Vagina (tissue), 2 donors: Measurements from ENCODE around the gene PCDHGA1. TPM values are rescaled to one million over a fixed set of nuclear protein-coding genes. Genes with fewer than 3 reads are reported as not detected.
"Not testable (repeated sequence)": the region's sequence is repeated elsewhere in the genome, so short reads cannot be mapped to it uniquely, and the experiment has no call there.

Experiments used
- DNase-seq, 2 donors: peaks; one replicate each; pipeline ENCODE4 v3.0.0-alpha.2; 2017; ENCODE audit errors: extremely low spot score in 2 of 2
- H3K27ac ChIP-seq: fragments of 200-600 bp; sonication (generic); one replicate; pipeline ENCODE4 v1.5.1; 2019
- H3K27me3 ChIP-seq: fragments of 200-600 bp; sonication (generic); one replicate; pipeline ENCODE4 v1.5.1; 2019
- H3K36me3 ChIP-seq, 2 donors: fragments of 200-600 bp; sonication (generic); one replicate each; pipeline ENCODE4 v1.5.1; 2017 to 2019
- H3K4me1 ChIP-seq: fragments of 200-600 bp; sonication (generic); one replicate; pipeline ENCODE4 v1.5.1; 2019
- H3K4me3 ChIP-seq, 2 donors: fragments of 200-600 bp; sonication (generic); 1 replicate in 1 of 2; 2 replicates in 1 of 2; pipeline ENCODE4 v1.5.1; 2016 to 2019
- H3K9me3 ChIP-seq: fragments of 200-600 bp; sonication (generic); one replicate; pipeline ENCODE4 v1.5.1; 2019
- CTCF ChIP-seq, 3 experiments: fragments of 450-650 bp in 2 of 3; fragments of 200-600 bp in 1 of 3; sonication (generic) in 1 of 3; IDR thresholded peaks; one replicate each; pipeline ENCODE4 v1.5.1; 2017 to 2019; ENCODE audit warnings: antibody characterized with exemption in 3 of 3, mild to moderate bottlenecking in 2 of 3, moderate library complexity in 2 of 3
- POLR2A ChIP-seq, 2 donors: fragments of 450-650 bp; IDR thresholded peaks; one replicate each; pipeline ENCODE4 v1.6.1; 2017; ENCODE audit warnings: antibody characterized with exemption in 2 of 2, mild to moderate bottlenecking in 2 of 2, moderate library complexity in 2 of 2
- POLR2AphosphoS5 ChIP-seq, 2 donors: sonication (generic); formaldehyde crosslinking; IDR thresholded peaks; one replicate each; pipeline ENCODE4 v1.9.0; 2017; ENCODE audit warnings: antibody characterized with exemption in 2 of 2, mild to moderate bottlenecking in 2 of 2, low read depth in 1 of 2; ENCODE audit not compliant: insufficient read depth in 1 of 2
- intact Hi-C: fragments of 100-400 bp; cut with DNase I; formaldehyde crosslinking; loops from one replicate; pipeline ENCODE4 v1.15.1; 2023
- total RNA-seq: library from RNA; depleted of rRNA; stranded (reverse); fragments of >200 nt; gene quantifications from one replicate; pipeline ENCODE4 v1.2.3, GENCODE V29; 2016

Gene PCDHGA1
- total RNA-seq, 1 donor from 2014 or later = not detected

- H3K4me1 ChIP-seq = no peaks in the 10 kb centered on the region
- peaks cover 0 to 6% of the 10 kb centered on the region in 2 donors for H3K36me3 ChIP-seq
- intact Hi-C loops = no loop called here
- H3K27ac ChIP-seq = no peak overlapping the region
- DNase-seq = no peak
- peaks cover 61% of the 10 kb centered on the region for H3K9me3 ChIP-seq
- TF ChIP-seq POLR2AphosphoS5 (IDR thresholded peaks at IDR 0.05; ENCODE audit: insufficient read depth in 1 of 2, low read depth in 1 of 2) (no peak), POLR2A (IDR thresholded peaks at IDR 0.05) (no peak), CTCF (IDR thresholded peaks at IDR 0.05) (no peak)
- no peaks in the 10 kb centered on the region for H3K27me3 ChIP-seq
- peak overlapping the region in 1 of 2 donors; percentile 10 for H3K4me3 ChIP-seq
Observed at GRCh38 chr5:141384471-141385267, 54.4 kb downstream of the PCDHGA1 start.

DNA sequence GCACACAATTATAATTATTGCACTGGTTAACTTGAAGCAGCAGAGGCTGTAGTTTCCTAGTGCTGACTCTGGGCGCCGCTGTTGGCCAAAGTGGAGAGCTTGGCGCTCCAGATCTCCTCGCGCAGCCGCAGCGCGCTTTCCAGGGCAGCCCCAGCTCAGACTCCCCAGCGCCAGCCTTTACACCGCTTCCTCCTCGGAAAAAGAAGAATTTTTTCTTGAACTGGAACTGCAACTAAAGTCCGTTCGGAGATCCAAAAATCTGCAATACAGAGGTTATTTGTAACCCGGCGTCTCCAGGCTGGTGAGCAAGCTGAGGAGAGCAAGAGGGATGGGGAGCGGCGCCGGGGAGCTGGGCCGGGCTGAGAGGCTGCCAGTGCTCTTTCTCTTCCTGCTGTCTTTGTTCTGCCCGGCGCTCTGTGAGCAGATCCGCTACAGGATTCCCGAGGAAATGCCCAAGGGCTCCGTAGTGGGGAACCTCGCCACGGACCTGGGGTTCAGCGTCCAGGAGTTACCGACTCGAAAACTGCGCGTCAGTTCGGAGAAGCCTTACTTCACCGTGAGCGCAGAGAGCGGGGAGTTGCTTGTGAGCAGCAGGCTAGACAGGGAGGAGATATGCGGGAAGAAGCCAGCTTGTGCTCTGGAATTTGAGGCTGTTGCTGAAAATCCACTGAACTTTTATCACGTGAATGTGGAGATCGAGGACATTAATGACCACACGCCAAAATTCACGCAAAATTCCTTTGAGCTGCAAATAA lies 57.4 kb downstream of the PCDHGA1 start, which contains the start of gene PCDHGB4:
PCDHGB4 (plus strand) TSS at position 142 of the 755 bp plus-strand sequence; CDS start at position 329, 187 bp downstream.
- H3K4me3 ChIP-seq, intact Hi-C loops, H3K4me1 ChIP-seq, H3K27ac ChIP-seq, H3K36me3 ChIP-seq, H3K27me3 ChIP-seq, DNase-seq: not testable (repeated sequence)
- peaks cover 69% of the 10 kb centered on the region for H3K9me3 ChIP-seq

DNA sequence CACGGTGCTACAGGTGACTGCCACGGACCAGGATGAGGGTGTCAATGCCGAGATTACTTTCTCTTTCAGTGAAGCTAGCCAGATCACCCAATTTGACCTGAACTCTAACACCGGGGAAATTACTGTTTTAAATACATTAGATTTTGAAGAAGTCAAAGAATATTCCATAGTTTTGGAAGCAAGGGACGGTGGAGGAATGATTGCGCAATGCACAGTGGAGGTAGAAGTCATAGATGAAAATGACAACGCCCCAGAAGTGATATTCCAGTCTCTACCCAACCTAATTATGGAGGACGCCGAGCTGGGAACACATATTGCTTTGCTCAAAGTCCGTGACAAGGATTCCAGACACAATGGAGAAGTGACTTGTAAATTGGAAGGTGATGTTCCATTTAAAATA lies 58.3 kb downstream of the PCDHGA1 start:
- Histone ChIP-seq H3K9me3 (peaks cover 69% of the 10 kb centered on the region), H3K27me3 (no peaks in the 10 kb centered on the region), H3K4me3 (no peak overlapping the region), H3K36me3 (peaks cover 0 to 9% of the 10 kb centered on the region in 2 donors), H3K27ac (no peak overlapping the region), H3K4me1 (no peaks in the 10 kb centered on the region)
- TF ChIP-seq CTCF (IDR thresholded peaks at IDR 0.05) (no peak), POLR2AphosphoS5 (IDR thresholded peaks at IDR 0.05; ENCODE audit: insufficient read depth in 1 of 2, low read depth in 1 of 2) (no peak), POLR2A (IDR thresholded peaks at IDR 0.05) (no peak)
- intact Hi-C loops = no loop called here
- no peak for DNase-seq

DNA sequence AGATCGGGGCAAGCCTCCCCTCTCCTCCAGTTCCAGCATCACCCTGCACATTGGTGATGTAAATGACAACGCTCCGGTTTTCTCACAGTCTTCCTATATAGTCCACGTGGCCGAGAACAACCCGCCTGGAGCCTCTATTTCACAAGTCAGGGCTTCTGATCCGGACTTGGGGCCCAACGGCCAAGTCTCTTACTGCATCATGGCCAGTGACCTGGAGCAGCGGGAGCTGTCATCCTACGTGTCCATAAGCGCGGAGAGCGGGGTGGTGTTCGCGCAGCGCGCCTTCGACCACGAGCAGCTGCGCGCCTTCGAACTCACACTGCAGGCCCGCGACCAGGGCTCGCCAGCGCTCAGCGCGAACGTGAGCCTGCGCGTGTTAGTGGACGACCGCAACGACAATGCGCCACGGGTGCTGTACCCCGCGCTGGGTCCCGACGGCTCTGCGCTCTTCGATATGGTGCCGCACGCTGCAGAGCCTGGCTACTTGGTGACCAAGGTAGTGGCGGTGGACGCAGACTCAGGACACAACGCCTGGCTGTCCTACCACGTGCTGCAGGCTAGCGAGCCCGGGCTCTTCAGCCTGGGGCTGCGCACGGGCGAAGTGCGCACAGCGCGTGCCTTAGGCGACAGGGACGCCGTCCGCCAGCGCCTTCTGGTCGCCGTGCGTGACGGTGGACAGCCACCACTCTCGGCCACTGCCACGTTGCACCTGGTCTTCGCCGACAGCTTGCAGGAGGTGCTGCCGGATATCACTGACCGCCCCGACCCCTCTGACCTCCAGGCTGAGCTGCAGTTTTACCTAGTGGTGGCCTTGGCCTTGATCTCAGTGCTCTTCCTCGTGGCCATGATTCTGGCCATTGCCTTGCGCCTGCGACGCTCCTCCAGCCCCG lies 59.1 kb downstream of the PCDHGA1 start:
- no peaks in the 10 kb centered on the region for H3K27me3 ChIP-seq
- H3K4me3 ChIP-seq = no peak overlapping the region
- no peaks in the 10 kb centered on the region for H3K4me1 ChIP-seq
- no peak for DNase-seq
- intact Hi-C loops = no loop called here
- TF ChIP-seq CTCF (IDR thresholded peaks at IDR 0.05) = no peak
- no peak overlapping the region for H3K27ac ChIP-seq
- H3K36me3 ChIP-seq = peaks cover 0 to 9% of the 10 kb centered on the region in 2 donors
- peaks cover 71% of the 10 kb centered on the region for H3K9me3 ChIP-seq
